WI38 (cell line): ENCODE data around the gene PDE4B.

Source experiments
- H3K4me3 ChIP-seq: 2 replicates; pipeline ENCODE4 v1.5.1; 2011; ENCODE audit warnings: low read depth, mild to moderate bottlenecking, control low read depth, low read length
- TF ChIP-seq, protein P1 (sequence below): IDR thresholded peaks from 2 replicates; pipeline ENCODE4 v1.5.1; 2012; ENCODE audit warnings: low read depth, mild to moderate bottlenecking, control low read depth, low read length

Gene PDE4B

DNA sequence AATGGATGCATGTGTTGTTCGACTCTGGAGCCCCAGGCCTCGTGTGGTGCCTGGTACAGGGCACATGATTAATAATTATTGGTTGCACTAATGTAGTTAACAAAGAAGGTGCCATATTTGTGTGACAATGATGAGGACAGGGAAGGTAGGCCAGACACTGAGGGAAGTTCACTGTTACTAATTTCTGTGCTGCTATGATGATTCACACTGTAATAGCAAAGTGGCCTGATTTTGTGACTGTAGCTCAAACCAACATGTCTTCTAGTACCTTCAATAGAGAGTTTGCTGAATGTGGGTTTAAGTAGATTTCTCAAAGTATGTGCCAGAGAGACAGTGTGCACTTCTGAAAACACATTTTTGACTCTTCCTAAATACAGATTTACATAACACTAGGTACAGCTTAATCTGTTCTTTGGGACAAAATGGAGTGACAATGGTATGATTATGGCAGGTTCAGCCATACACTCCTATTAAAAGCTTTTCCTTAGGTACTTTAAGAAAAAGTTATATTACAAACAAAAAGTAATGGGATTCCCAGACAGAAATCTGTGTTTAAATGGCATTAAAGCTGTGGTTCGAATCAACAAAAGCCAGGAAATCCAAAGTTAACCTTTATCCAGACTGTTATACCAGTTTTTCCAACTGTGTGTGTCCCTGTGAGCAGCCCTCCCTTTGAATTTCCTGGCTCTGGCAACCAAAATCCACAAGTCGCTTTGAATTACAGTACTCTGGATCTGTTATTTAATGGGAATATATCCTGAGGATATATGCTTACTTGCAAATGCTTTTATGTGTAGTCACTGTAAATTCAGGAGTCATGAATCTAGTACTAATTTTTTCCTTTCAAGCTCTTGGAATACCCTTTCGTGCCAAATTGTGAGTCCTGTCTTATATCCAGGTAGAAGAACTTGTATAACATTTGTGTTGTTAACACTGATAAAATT, 464.2 kb downstream of the PDE4B start:
- no peak overlapping the region for H3K4me3 ChIP-seq
- TF ChIP-seq, protein P1, sequence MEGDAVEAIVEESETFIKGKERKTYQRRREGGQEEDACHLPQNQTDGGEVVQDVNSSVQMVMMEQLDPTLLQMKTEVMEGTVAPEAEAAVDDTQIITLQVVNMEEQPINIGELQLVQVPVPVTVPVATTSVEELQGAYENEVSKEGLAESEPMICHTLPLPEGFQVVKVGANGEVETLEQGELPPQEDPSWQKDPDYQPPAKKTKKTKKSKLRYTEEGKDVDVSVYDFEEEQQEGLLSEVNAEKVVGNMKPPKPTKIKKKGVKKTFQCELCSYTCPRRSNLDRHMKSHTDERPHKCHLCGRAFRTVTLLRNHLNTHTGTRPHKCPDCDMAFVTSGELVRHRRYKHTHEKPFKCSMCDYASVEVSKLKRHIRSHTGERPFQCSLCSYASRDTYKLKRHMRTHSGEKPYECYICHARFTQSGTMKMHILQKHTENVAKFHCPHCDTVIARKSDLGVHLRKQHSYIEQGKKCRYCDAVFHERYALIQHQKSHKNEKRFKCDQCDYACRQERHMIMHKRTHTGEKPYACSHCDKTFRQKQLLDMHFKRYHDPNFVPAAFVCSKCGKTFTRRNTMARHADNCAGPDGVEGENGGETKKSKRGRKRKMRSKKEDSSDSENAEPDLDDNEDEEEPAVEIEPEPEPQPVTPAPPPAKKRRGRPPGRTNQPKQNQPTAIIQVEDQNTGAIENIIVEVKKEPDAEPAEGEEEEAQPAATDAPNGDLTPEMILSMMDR = no peak

DNA sequence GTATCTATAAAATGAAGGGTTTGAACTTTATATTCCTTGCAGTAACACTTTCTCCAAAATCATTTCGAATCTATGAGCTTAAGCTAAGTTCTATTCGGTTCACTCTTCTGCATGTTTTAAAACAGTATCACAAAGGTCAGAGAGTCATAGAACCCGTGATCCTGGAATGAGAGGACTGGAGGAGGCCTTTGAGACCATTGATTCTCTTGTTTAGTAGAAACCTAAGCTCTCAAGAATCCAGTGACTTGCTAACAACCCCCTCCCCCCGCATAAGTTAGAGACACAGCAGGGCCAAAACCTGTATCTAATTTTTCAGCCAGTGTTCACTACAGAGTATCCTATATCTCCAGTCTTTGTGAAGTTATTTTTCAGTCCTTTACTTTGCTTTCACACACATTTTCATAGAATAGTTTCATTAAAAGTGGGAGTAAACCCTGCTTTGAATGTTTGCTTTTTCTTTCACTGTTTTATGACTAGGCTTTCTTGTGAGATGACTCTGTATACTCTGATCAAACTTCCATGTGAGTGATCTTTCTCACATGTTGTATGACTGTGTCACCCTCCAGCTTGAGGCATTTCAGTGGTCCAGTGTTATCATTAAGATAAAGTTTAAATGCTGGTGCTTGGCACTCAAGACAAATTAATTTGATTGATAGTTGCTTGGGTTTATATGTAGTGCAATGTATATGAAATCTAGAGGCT, 465.9 kb downstream of the PDE4B start:
- no peak overlapping the region for H3K4me3 ChIP-seq
- TF ChIP-seq, protein P1 = no peak

DNA sequence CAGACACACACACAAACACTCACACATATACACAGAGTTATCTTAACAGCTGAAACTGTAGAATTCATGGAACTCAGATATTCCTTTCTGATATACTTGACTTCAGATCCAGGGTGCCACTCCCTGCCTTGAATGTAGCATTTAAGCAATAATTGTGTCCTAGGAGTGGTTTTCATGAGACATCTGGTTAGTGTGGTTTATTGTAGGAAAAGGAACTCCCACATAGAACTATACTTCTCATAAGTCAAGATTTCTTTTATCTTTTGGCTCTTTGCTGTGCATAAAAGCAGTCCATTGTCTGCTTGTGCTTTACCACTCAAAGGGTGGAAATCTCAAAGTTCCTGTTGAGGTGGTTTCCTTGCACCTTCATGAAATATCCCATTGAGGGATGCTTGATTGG, 468.7 kb downstream of the PDE4B start:
- H3K4me3 ChIP-seq = no peak overlapping the region
- TF ChIP-seq, protein P1 = no peak

DNA sequence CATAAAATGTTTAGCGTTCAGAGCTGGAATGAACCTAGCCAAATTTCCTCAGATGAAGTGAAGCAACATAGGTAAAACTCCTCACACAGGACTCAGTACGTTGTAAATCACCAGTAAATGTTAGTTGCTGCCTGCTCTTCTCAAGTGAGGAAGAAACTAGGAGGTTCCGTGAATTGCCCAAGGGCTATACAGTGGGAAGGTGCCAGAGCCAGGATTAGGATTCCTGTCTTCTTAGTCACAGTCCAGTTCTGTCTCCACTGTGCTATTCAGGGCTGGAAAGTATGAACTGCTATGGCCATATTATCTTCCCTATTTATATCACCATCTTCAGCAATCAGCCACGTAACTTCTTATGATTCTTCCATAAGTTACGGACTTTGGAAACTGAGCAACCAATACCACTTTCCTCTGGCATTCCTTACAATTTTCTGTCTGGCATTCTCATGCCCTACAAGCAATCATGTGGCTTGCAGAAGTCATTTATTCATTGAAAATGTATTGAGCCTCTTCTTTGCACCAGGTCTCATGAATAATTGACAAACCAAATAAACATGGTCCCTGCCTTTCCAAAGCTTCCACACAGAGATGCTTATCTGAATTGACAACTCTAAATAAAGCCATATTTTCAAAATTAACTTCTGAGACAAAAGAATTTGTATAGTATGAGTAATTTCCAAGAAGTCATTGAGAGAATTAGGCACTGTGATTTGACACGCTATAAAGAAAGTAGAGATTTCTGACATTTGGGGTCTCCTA, 469.7 kb downstream of the PDE4B start:
- TF ChIP-seq, protein P1 = no peak
- no peak overlapping the region for H3K4me3 ChIP-seq

DNA sequence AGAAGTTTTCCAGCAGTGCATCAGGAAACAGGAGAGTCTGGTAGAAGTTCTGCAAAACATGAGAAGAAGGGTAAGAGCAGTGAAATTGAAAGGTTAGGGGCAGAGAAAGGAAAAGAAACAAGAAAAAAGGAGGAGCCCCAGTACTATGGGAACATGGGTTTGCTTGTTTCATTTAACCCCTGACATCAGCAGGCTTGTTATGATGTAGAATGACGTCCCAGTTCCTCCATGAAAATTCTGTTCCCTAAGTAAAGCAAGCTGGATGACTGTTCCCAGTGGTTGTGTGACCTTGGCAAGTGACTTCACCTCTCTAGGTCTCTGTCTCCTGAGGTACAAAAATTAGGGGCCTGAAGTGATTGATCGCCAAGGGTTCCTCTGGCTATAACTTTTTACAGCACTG, 472.6 kb downstream of the PDE4B start:
- H3K4me3 ChIP-seq = no peak overlapping the region
- TF ChIP-seq, protein P1 = no peak

DNA sequence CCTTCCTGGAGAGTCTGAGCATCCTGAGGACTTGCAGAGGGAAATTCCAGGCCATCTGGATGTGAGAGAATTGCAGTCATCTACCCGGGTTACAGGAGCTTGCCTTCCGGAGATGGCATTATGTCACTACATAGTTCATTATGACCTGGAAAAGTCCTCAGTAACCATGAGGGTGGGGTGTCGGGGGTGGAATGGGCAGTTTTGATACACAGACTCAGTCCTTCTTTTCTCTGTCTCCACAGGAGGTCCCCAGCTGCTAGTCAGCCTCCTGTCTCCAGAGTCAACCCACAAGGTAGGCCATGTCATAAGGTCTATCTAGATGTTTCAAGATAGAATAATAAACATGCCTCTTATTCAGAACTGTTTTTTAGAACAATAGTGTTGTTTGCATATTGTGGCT, 473.1 kb downstream of the PDE4B start:
- H3K4me3 ChIP-seq = no peak overlapping the region

More for the DNA sequence above, 473.1 kb downstream of the PDE4B start:
- TF ChIP-seq, protein P1 = no peak
